ENCODE results near the gene CAPN14.

Gene CAPN14

GRCh38 chr2:31236433-31237205 is 19.3 kb upstream of the CAPN14 start:
- H3K4me1 ChIP-seq (ENCODE audit: control insufficient read depth, insufficient read depth, low read depth, low read length): peaks cover 22% of the 10 kb centered on the region
- H3K79me1 ChIP-seq (replicated peaks; ENCODE audit: low read length, poor library complexity, severe bottlenecking): peaks cover 33% of the 10 kb centered on the region
- no peak overlapping the region for H2BK5ac ChIP-seq (ENCODE audit: low read depth, low read length, poor library complexity, severe bottlenecking)
- H3K36me3 ChIP-seq (ENCODE audit: control insufficient read depth in 1 of 2, insufficient read depth in 2 of 2, low read depth in 1 of 2, low read length in 2 of 2): peaks cover 2 to 14% of the 10 kb centered on the region in 2 experiments
- H3K14ac ChIP-seq (ENCODE audit: low read length in 2 of 2): no peak overlapping the region
- 93% methylated on average over 7 of the region's 7 CpGs for WGBS
- H3K4me3 ChIP-seq (ENCODE audit: insufficient read depth in 1 of 2, low read depth in 1 of 2, low read length in 2 of 2): no peak overlapping the region
- H3K23ac ChIP-seq (ENCODE audit: low read length in 2 of 2): no peak overlapping the region
- H4K8ac ChIP-seq (ENCODE audit: low read length): no peak overlapping the region
- H2AFZ ChIP-seq (ENCODE audit: low read depth, low read length): no peak overlapping the region
- H3K27ac ChIP-seq (ENCODE audit: low read length, poor library complexity, severe bottlenecking): no peak overlapping the region
- peak overlapping the region in 1 of 2 experiments; percentile 27 for H3K4ac ChIP-seq (ENCODE audit: low read depth in 1 of 2, low read length in 2 of 2)
- DNase-seq: no peak
- H3K18ac ChIP-seq (ENCODE audit: low read depth in 1 of 2, low read length in 2 of 2): no peak overlapping the region
- no peak overlapping the region for H2BK120ac ChIP-seq (ENCODE audit: low read depth, low read length)
- no peak overlapping the region for H3K9ac ChIP-seq (ENCODE audit: low read length)
- H3K9me3 ChIP-seq (ENCODE audit: control insufficient read depth, low read length): no peaks in the 10 kb centered on the region
- no peak overlapping the region for H3K4me2 ChIP-seq (ENCODE audit: low read length, poor library complexity, severe bottlenecking)
- no peak overlapping the region for H2AK5ac ChIP-seq (ENCODE audit: low read length, severe bottlenecking)
- H4K91ac ChIP-seq (ENCODE audit: low read length): peak overlapping the region; percentile 8
- no peaks in the 10 kb centered on the region for H3K27me3 ChIP-seq (ENCODE audit: control insufficient read depth in 1 of 2, insufficient read depth in 1 of 2, low read length in 2 of 2)
- H2BK15ac ChIP-seq (ENCODE audit: low read depth, poor library complexity, severe bottlenecking): peak overlapping the region; percentile 20
- H2BK12ac ChIP-seq (ENCODE audit: low read length in 2 of 2): no peak overlapping the region

DNA sequence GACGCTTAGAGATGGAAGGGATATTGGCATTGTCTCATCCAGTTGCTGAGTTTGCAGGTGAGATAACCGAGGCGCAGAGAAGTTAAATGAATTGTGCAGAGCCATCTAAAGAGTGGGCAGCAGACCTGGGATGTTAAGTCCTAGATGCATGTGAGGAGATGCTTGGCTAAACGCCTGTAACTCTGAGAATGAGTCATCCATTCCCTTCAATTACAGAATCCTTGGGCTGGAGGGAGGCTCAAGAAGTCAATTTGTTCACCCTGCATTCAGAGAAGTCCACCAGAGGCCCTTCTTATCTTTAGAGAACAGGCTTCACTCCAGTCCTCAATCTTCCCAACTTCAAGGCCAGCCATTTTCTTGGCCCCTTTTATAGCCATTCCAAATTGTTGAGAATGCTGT is 18.2 kb upstream of the CAPN14 start:
- no peak overlapping the region for H2BK5ac ChIP-seq (ENCODE audit: low read depth, low read length, poor library complexity, severe bottlenecking)
- H2AFZ ChIP-seq (ENCODE audit: low read depth, low read length): no peak overlapping the region
- no peak overlapping the region for H2BK12ac ChIP-seq (ENCODE audit: low read length in 2 of 2)
- no peaks in the 10 kb centered on the region for H3K9me3 ChIP-seq (ENCODE audit: control insufficient read depth, low read length)
- peak; percentile 85 for DNase-seq
- H4K8ac ChIP-seq (ENCODE audit: low read length): no peak overlapping the region
- no peak overlapping the region for H2AK5ac ChIP-seq (ENCODE audit: low read length, severe bottlenecking)
- no peak overlapping the region for H3K14ac ChIP-seq (ENCODE audit: low read length in 2 of 2)
- no peak overlapping the region for H3K27ac ChIP-seq (ENCODE audit: low read length, poor library complexity, severe bottlenecking)
- H3K4me2 ChIP-seq (ENCODE audit: low read length, poor library complexity, severe bottlenecking): no peak overlapping the region
- H3K4ac ChIP-seq (ENCODE audit: low read depth in 1 of 2, low read length in 2 of 2): no peak overlapping the region
- H3K27me3 ChIP-seq (ENCODE audit: control insufficient read depth in 1 of 2, insufficient read depth in 1 of 2, low read length in 2 of 2): no peaks in the 10 kb centered on the region
- peak overlapping the region in 1 of 2 experiments; percentile 85 for H3K4me3 ChIP-seq (ENCODE audit: insufficient read depth in 1 of 2, low read depth in 1 of 2, low read length in 2 of 2)
- H3K18ac ChIP-seq (ENCODE audit: low read depth in 1 of 2, low read length in 2 of 2): peak overlapping the region; percentile 54 to 64
- H2BK120ac ChIP-seq (ENCODE audit: low read depth, low read length): no peak overlapping the region
- H3K36me3 ChIP-seq (ENCODE audit: control insufficient read depth in 1 of 2, insufficient read depth in 2 of 2, low read depth in 1 of 2, low read length in 2 of 2): peaks cover 2 to 13% of the 10 kb centered on the region in 2 experiments
- H3K4me1 ChIP-seq (ENCODE audit: control insufficient read depth, insufficient read depth, low read depth, low read length): peaks cover 22% of the 10 kb centered on the region
- no peak overlapping the region for H4K91ac ChIP-seq (ENCODE audit: low read length)
- H2BK15ac ChIP-seq (ENCODE audit: low read depth, poor library complexity, severe bottlenecking): no peak overlapping the region
- H3K9ac ChIP-seq (ENCODE audit: low read length): no peak overlapping the region
- no peak overlapping the region for H3K23ac ChIP-seq (ENCODE audit: low read length in 2 of 2)
- WGBS: 52% methylated on average over 4 of the region's 4 CpGs
- peaks cover 28% of the 10 kb centered on the region for H3K79me1 ChIP-seq (replicated peaks; ENCODE audit: low read length, poor library complexity, severe bottlenecking)

DNA sequence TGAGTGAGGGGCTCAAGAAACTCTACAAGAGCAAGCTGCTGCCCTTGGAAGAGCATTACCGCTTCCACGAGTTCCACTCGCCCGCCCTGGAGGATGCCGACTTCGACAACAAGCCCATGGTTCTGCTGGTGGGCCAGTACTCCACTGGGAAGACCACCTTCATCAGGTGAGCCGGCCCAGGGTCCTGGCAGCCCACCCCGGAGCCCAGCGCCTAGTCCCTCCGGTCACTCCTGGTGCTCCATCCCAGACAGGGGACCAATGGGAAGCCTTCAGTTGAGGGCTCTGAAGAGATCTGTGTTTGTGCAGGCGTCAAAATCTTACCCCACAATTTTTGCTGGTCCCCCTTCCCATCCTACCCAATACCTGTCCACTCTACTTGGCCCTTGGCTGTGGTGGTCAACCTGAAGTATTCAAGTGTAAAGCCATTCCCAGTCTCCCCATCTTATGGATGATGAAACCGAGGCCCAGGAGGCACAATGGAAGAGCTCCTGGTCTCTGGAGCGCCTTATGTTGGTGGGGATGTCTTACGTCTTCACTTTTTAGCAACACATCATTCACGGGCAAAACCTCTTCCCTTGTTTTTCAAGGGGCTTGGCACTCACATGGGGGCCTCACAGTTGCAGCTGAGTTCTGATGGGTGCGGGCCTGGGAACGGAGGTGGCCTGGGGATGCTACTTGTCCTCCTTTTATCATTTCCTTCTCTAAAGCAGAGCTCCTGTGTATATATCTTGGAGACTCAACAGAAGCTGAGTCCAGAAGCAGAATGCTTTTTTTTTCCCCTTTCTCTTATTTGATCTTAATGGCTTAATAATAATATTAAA is 17.6 kb upstream of the CAPN14 start:
- peak overlapping the region; percentile 91 to 94 for H3K18ac ChIP-seq (ENCODE audit: low read depth in 1 of 2, low read length in 2 of 2)
- H3K4me2 ChIP-seq (ENCODE audit: low read length, poor library complexity, severe bottlenecking): peak overlapping the region; percentile 82
- peak overlapping the region; percentile 85 for H3K4me3 ChIP-seq (ENCODE audit: insufficient read depth in 1 of 2, low read depth in 1 of 2, low read length in 2 of 2)
- peak overlapping the region; percentile 90 for H2AFZ ChIP-seq (ENCODE audit: low read depth, low read length)
- H4K8ac ChIP-seq (ENCODE audit: low read length): peak overlapping the region; percentile 41
- peak overlapping the region; percentile 84 for H4K91ac ChIP-seq (ENCODE audit: low read length)
- peak overlapping the region in 1 of 2 experiments; percentile 68 for H3K14ac ChIP-seq (ENCODE audit: low read length in 2 of 2)
- peak overlapping the region; percentile 55 for H2BK15ac ChIP-seq (ENCODE audit: low read depth, poor library complexity, severe bottlenecking)
- no peaks in the 10 kb centered on the region for H3K9me3 ChIP-seq (ENCODE audit: control insufficient read depth, low read length)
- H3K27ac ChIP-seq (ENCODE audit: low read length, poor library complexity, severe bottlenecking): no peak overlapping the region
- peaks cover 21% of the 10 kb centered on the region for H3K4me1 ChIP-seq (ENCODE audit: control insufficient read depth, insufficient read depth, low read depth, low read length)
- peak; percentile 14 for DNase-seq
- H3K23ac ChIP-seq (ENCODE audit: low read length in 2 of 2): peak overlapping the region in 1 of 2 experiments; percentile 70
- H3K79me1 ChIP-seq (replicated peaks; ENCODE audit: low read length, poor library complexity, severe bottlenecking): peaks cover 27% of the 10 kb centered on the region
- no peak overlapping the region for H2BK120ac ChIP-seq (ENCODE audit: low read depth, low read length)
- peak overlapping the region in 1 of 2 experiments; percentile 18 for H2BK12ac ChIP-seq (ENCODE audit: low read length in 2 of 2)
- H2AK5ac ChIP-seq (ENCODE audit: low read length, severe bottlenecking): peak overlapping the region; percentile 38
- WGBS: 55% methylated on average over 17 of the region's 17 CpGs
- peak overlapping the region; percentile 83 for H3K9ac ChIP-seq (ENCODE audit: low read length)
- H3K36me3 ChIP-seq (ENCODE audit: control insufficient read depth in 1 of 2, insufficient read depth in 2 of 2, low read depth in 1 of 2, low read length in 2 of 2): peaks cover 2 to 13% of the 10 kb centered on the region in 2 experiments
- no peaks in the 10 kb centered on the region for H3K27me3 ChIP-seq (ENCODE audit: control insufficient read depth in 1 of 2, insufficient read depth in 1 of 2, low read length in 2 of 2)
- peak overlapping the region; percentile 39 to 84 for H3K4ac ChIP-seq (ENCODE audit: low read depth in 1 of 2, low read length in 2 of 2)
- H2BK5ac ChIP-seq (ENCODE audit: low read depth, low read length, poor library complexity, severe bottlenecking): no peak overlapping the region

Measured in mesenchymal stem cell (in vitro differentiated cells and primary cell).